Endothelial cell of umbilical vein (primary cell): ENCODE measurements around the gene MYL3. TPM values are rescaled to one million over a fixed set of nuclear protein-coding genes. Genes with fewer than 3 reads are reported as not detected.

ENCODE experiments used
- BruUV-seq: library from RNA; stranded (reverse); fragments of 400-500 nt; replicated peaks from 2 replicates; lab custom pipeline; 2021; lab: Mats Ljungman, UMichigan
- CTCF ChIA-PET: fragments of 300-600, 350-600 bp; sonication (Branson Sonifier 250); formaldehyde crosslinking; loops from one replicate; lab custom pipeline; 2021; ENCODE audit warnings: antibody characterized with exemption, inconsistent platforms; lab: Charles Lee
- POLR2A ChIA-PET: fragments of 300-600, 350-600 bp; sonication (Branson Sonifier 250); formaldehyde crosslinking; loops from one replicate; lab custom pipeline; 2021; ENCODE audit warnings: antibody characterized with exemption, inconsistent platforms; lab: Charles Lee
- DNase-seq: peaks from one replicate; pipeline ENCODE4 v3.0.0-alpha.2; 2011; ENCODE audit warnings: low read depth, low spot score
- FAIRE-seq: peaks from 2 replicates; lab custom pipeline; 2011; peaks lifted over from hg19 to GRCh38; lab: Jason Lieb, UNC
- H2AFZ ChIP-seq: 2 replicates; pipeline ENCODE4 v1.6.0; 2012; ENCODE audit warnings: low read depth, low read length, control low read depth, inconsistent platforms
- H3K27ac ChIP-seq: 2 replicates; pipeline ENCODE4 v1.5.1; 2011; ENCODE audit warnings: low read depth, mild to moderate bottlenecking, control low read depth, low read length, moderate library complexity; ENCODE audit not compliant: insufficient read depth
- H3K27me3 ChIP-seq, 2 experiments: 2 replicates each; pipeline versions ENCODE4 v1.6.0 to v1.6.1; 2011; ENCODE audit warnings: low read length in 2 of 2, mixed read lengths in 1 of 2; ENCODE audit not compliant: control insufficient read depth in 2 of 2, insufficient read depth in 2 of 2
- H3K36me3 ChIP-seq, 2 experiments: 2 replicates in 1 of 2; 3 replicates in 1 of 2; pipeline ENCODE4 v1.5.1; 2011; ENCODE audit warnings: low read length in 2 of 2, mild to moderate bottlenecking in 1 of 2, moderate library complexity in 1 of 2; ENCODE audit not compliant: control insufficient read depth in 2 of 2, insufficient read depth in 2 of 2; ENCODE audit errors: extremely low read depth in 1 of 2
- H3K4me1 ChIP-seq: 3 replicates; pipeline ENCODE4 v1.5.1; 2011; ENCODE audit warnings: mild to moderate bottlenecking, low read length; ENCODE audit not compliant: control insufficient read depth, insufficient read depth; ENCODE audit errors: extremely low read depth
- H3K4me2 ChIP-seq: 2 replicates; pipeline ENCODE4 v1.6.1; 2011; ENCODE audit warnings: low read length, control low read depth, mixed read lengths; ENCODE audit not compliant: insufficient read depth
- H3K4me3 ChIP-seq, 3 experiments: fragments of 200-600 bp in 1 of 3; sonication (generic), shearing (Covaris generic) in 1 of 3; replicated peaks in 1 of 3; 2 replicates each; pipeline ENCODE4 v1.5.1; 2011 to 2016; ENCODE audit warnings: control low read depth in 3 of 3, low read length in 3 of 3, mild to moderate bottlenecking in 2 of 3, inconsistent platforms in 1 of 3, low read depth in 1 of 3, moderate library complexity in 1 of 3; ENCODE audit not compliant: insufficient read depth in 1 of 3
- H3K79me2 ChIP-seq: 2 replicates; pipeline ENCODE4 v1.6.0; 2012; ENCODE audit warnings: low read length, inconsistent platforms; ENCODE audit not compliant: control insufficient read depth, insufficient read depth
- H3K9ac ChIP-seq: replicated peaks from 2 replicates; pipeline ENCODE3; 2011; ENCODE audit warnings: low read length, control low read depth; ENCODE audit not compliant: insufficient read depth; ENCODE audit errors: extremely low read depth
- H3K9me1 ChIP-seq: replicated peaks from 3 replicates; pipeline ENCODE4 v1.6.0; 2011; ENCODE audit warnings: mild to moderate bottlenecking, low read length; ENCODE audit not compliant: control insufficient read depth, insufficient read depth; ENCODE audit errors: extremely low read depth
- H3K9me3 ChIP-seq: replicated peaks from 2 replicates; pipeline ENCODE4 v1.5.1; 2012; ENCODE audit warnings: low read length, inconsistent platforms; ENCODE audit not compliant: control insufficient read depth, insufficient read depth
- H4K20me1 ChIP-seq: replicated peaks from 2 replicates; pipeline ENCODE3; 2011; ENCODE audit warnings: mild to moderate bottlenecking, low read length; ENCODE audit not compliant: control insufficient read depth, insufficient read depth; ENCODE audit errors: extremely low read depth
- FOS ChIP-seq: IDR thresholded peaks from 2 replicates; pipeline ENCODE4 v1.6.1; 2011; ENCODE audit warnings: mild to moderate bottlenecking, low read length, moderate library complexity, borderline replicate concordance; ENCODE audit not compliant: insufficient read depth
- MYC ChIP-seq: IDR thresholded peaks from one replicate; pipeline ENCODE4 v1.6.1; 2011; ENCODE audit warnings: mild to moderate bottlenecking, low read depth, low read length
- dilution Hi-C: fragments of 300-500 bp; cut with MboI; formaldehyde crosslinking; loops from one replicate; pipeline ENCODE4 v1.15.0; 2019; ENCODE audit warnings: low sequenced_read_pairs; ENCODE audit not compliant: extremely low pct_ligation_motif_present
- intact Hi-C: fragments of 100-400 bp; cut with micrococcal nuclease; formaldehyde crosslinking; loops from one replicate; pipeline ENCODE4 v1.10.0; 2022
- polyA plus RNA-seq, 4 experiments: library from polyadenylated mRNA; depleted of rRNA in 3 of 4; stranded (reverse) in 3 of 4; unstranded in 1 of 4; fragments of >200 nt; gene quantifications; 2 replicates each; pipeline versions ENCODE4 v1.2.1 to v1.2.3, GENCODE V29; 2011 to 2012; ENCODE audit warnings: missing spikeins in 1 of 4
- total RNA-seq: library from RNA; stranded (reverse); gene quantifications from 2 replicates; pipeline ENCODE4 v1.2.3, GENCODE V29; 2021
- TF ChIP-seq, protein P1 (sequence below), 2 donors: IDR thresholded peaks; 1 replicate in 1 of 2; 2 replicates in 1 of 2; pipeline ENCODE4 v1.5.1; 2011; ENCODE audit warnings: low read length in 2 of 2, mild to moderate bottlenecking in 2 of 2, moderate library complexity in 2 of 2, control low read depth in 1 of 2, inconsistent platforms in 1 of 2, low read depth in 1 of 2; ENCODE audit not compliant: insufficient read depth in 1 of 2; ENCODE audit errors: extremely low read depth in 1 of 2
- TF ChIP-seq, protein P2 (sequence below): IDR thresholded peaks from 2 replicates; pipeline ENCODE4 v1.6.1; 2011; ENCODE audit not compliant: insufficient read depth, insufficient read length

MYL3 gene
- total and polyA plus RNA-seq, 2 donors (not counting 3 experiments of a cell fraction or from before 2014, with no cell fraction given): not detected

DNA sequence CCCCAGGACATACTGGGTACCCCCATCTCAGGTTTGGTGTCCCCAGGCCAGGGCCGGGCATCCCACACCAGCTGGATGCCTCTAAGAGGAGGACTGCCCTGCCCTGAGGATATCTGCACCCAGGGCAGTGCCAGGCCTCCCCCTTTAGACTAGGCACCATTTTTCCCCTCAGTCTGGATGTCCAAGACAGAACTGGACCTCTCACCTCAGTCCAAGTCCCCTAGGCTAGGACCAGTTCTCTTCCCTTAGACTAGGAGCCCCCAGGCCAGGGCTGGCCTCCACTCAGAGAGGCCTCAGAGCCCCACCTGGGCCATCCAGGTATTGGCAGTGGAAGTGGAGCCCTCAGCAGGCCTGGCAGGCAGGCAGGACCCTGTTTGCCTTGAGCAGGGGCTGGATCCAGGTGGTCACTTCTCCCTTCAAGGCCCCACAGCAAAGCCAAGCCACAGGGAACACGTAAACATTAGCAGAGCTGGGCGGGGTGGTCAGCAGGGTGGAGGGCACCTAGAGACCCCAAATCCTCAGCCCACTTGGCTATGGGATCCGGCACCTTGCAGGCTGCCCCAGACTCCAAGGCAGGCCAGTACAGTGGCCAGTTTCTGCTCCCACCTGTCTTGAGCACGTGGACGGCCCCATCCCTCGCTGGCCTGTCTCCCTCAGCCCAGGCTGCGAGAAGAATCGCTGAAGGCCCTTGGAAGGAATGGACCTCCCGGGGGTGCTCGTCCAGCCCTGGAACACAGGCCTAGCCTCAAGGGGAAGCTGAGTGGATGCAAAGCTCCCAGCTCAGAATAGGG, 42.6 kb upstream of the MYL3 start:
- Histone ChIP-seq H3K9me1 (no peaks in the 10 kb centered on the region), H3K4me3 (no peak overlapping the region), H3K79me2 (no peaks in the 10 kb centered on the region), H3K9me3 (no peaks in the 10 kb centered on the region), H2AFZ (no peak overlapping the region), H3K4me1 (peaks cover 12% of the 10 kb centered on the region), H3K27ac (no peak overlapping the region), H3K4me2 (no peak overlapping the region), H3K36me3 (no peaks in the 10 kb centered on the region), H3K27me3 (no peaks in the 10 kb centered on the region), H4K20me1 (no peaks in the 10 kb centered on the region), H3K9ac (no peak overlapping the region)
- BruUV-seq: no TSS peak
- intact Hi-C loops (no loop called here), dilution Hi-C loops (no loop called here)
- DNase-seq: no peak
- ChIA-PET POLR2A (interaction anchor here (0.6 kb wide), 1 partner anchor 470 kb away, joined by 5 read pairs; no protein-coding TSS in a partner anchor), CTCF (interaction anchor here (0.9 to 1.0 kb wide), 2 partner anchors 39 to 242 kb away, joined by 3 read pairs; no protein-coding TSS in a partner anchor)
- no peak for FAIRE-seq
- TF ChIP-seq, protein P1, sequence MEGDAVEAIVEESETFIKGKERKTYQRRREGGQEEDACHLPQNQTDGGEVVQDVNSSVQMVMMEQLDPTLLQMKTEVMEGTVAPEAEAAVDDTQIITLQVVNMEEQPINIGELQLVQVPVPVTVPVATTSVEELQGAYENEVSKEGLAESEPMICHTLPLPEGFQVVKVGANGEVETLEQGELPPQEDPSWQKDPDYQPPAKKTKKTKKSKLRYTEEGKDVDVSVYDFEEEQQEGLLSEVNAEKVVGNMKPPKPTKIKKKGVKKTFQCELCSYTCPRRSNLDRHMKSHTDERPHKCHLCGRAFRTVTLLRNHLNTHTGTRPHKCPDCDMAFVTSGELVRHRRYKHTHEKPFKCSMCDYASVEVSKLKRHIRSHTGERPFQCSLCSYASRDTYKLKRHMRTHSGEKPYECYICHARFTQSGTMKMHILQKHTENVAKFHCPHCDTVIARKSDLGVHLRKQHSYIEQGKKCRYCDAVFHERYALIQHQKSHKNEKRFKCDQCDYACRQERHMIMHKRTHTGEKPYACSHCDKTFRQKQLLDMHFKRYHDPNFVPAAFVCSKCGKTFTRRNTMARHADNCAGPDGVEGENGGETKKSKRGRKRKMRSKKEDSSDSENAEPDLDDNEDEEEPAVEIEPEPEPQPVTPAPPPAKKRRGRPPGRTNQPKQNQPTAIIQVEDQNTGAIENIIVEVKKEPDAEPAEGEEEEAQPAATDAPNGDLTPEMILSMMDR (IDR thresholded peaks at IDR 0.05; ENCODE audit: extremely low read depth in 1 of 2, insufficient read depth in 1 of 2, low read depth in 1 of 2, low read length in 2 of 2): no peak
- no peak for TF ChIP-seq FOS
- TF ChIP-seq, protein P2, sequence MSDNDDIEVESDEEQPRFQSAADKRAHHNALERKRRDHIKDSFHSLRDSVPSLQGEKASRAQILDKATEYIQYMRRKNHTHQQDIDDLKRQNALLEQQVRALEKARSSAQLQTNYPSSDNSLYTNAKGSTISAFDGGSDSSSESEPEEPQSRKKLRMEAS: no peak
- TF ChIP-seq MYC: no peak
